Liver (tissue), 3 donors: ENCODE results near the gene ARHGEF10L.

Experiments used
- GABPA ChIP-seq, 2 donors: IDR thresholded peaks in 1 of 2; conservative IDR thresholded peaks in 1 of 2; 2 replicates each; pipeline ENCODE4 v1.6.1; 2016; ENCODE audit warnings: antibody characterized with exemption in 2 of 2, mild to moderate bottlenecking in 1 of 2, moderate library complexity in 1 of 2
- JUND ChIP-seq, 2 donors: IDR thresholded peaks; 2 replicates each; pipeline ENCODE4 v1.6.1; 2016; ENCODE audit warnings: antibody characterized with exemption in 2 of 2
- RAD21 ChIP-seq, 2 donors: IDR thresholded peaks; 2 replicates each; pipeline ENCODE4 v1.6.1; 2016; ENCODE audit warnings: antibody characterized with exemption in 2 of 2, mild to moderate bottlenecking in 2 of 2
- YY1 ChIP-seq: IDR thresholded peaks from 2 replicates; pipeline ENCODE4 v1.6.1; 2016; ENCODE audit warnings: antibody characterized with exemption, mild to moderate bottlenecking
- TF ChIP-seq, protein P1 (sequence below): fragments of 150-350 bp; IDR thresholded peaks from 2 replicates; pipeline ENCODE4 v1.5.1; 2017; ENCODE audit warnings: improper control_type of control experiment, low read depth, low read length; ENCODE audit not compliant: missing input control
- TF ChIP-seq, protein P2 (sequence below): IDR thresholded peaks from 2 replicates; pipeline ENCODE4 v1.6.1; 2016; ENCODE audit warnings: antibody characterized with exemption
- TF ChIP-seq, protein P3 (sequence below): IDR thresholded peaks from 2 replicates; pipeline ENCODE4 v1.6.1; 2016; ENCODE audit warnings: antibody characterized with exemption, mild to moderate bottlenecking
- TF ChIP-seq, protein P4 (sequence below): IDR thresholded peaks from 2 replicates; pipeline ENCODE4 v1.6.1; 2016; ENCODE audit warnings: antibody characterized with exemption
- TF ChIP-seq, protein P5 (sequence below): IDR thresholded peaks from 2 replicates; pipeline ENCODE4 v1.6.1; 2016; ENCODE audit warnings: antibody characterized with exemption
- donor health status: healthy.
- donor health status: healthy.

DNA sequence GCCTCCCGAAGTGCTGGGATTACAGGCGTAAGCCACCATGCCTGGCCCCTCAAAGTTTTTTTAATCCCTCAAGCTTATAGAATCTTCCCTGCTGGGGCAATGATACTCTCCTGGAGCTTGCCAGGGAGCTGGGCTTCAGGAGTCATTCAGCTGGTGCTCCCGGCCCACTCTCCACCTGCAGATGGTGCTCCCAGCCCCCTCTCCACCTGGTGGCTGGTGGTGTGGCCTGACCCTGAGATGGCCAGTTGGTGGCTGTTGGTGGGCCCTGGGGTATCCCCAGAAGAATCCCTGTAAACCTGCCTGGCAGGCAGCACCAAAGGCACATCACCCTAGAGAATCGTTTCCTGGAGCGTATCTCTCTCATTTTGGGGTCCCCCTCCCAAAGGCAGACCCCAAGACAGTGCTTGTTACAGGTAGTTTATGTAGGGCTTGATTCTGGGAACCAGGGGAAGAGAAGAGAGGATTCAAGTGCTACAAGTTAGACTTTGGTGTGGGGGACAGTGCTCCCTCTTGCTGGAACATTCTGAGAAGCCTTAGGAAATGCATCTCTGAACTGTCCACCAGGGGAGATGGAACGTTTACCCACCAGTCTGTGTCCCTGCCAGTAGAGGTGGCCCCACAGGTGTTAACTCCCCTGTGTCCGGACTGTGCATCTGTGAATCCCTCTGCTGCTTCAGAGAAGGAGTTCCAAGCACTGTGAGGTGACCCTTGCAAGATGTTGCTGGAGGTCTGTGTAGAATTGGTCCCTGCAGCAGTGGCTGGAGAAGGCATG lies 186.5 kb downstream of the ARHGEF10L start:
- TF ChIP-seq, protein P1, sequence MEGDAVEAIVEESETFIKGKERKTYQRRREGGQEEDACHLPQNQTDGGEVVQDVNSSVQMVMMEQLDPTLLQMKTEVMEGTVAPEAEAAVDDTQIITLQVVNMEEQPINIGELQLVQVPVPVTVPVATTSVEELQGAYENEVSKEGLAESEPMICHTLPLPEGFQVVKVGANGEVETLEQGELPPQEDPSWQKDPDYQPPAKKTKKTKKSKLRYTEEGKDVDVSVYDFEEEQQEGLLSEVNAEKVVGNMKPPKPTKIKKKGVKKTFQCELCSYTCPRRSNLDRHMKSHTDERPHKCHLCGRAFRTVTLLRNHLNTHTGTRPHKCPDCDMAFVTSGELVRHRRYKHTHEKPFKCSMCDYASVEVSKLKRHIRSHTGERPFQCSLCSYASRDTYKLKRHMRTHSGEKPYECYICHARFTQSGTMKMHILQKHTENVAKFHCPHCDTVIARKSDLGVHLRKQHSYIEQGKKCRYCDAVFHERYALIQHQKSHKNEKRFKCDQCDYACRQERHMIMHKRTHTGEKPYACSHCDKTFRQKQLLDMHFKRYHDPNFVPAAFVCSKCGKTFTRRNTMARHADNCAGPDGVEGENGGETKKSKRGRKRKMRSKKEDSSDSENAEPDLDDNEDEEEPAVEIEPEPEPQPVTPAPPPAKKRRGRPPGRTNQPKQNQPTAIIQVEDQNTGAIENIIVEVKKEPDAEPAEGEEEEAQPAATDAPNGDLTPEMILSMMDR, result no peak
- TF ChIP-seq, protein P2, sequence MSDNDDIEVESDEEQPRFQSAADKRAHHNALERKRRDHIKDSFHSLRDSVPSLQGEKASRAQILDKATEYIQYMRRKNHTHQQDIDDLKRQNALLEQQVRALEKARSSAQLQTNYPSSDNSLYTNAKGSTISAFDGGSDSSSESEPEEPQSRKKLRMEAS, result no peak
- TF ChIP-seq RAD21 (IDR thresholded peaks at IDR 0.05), result no peak
- TF ChIP-seq, protein P3, sequence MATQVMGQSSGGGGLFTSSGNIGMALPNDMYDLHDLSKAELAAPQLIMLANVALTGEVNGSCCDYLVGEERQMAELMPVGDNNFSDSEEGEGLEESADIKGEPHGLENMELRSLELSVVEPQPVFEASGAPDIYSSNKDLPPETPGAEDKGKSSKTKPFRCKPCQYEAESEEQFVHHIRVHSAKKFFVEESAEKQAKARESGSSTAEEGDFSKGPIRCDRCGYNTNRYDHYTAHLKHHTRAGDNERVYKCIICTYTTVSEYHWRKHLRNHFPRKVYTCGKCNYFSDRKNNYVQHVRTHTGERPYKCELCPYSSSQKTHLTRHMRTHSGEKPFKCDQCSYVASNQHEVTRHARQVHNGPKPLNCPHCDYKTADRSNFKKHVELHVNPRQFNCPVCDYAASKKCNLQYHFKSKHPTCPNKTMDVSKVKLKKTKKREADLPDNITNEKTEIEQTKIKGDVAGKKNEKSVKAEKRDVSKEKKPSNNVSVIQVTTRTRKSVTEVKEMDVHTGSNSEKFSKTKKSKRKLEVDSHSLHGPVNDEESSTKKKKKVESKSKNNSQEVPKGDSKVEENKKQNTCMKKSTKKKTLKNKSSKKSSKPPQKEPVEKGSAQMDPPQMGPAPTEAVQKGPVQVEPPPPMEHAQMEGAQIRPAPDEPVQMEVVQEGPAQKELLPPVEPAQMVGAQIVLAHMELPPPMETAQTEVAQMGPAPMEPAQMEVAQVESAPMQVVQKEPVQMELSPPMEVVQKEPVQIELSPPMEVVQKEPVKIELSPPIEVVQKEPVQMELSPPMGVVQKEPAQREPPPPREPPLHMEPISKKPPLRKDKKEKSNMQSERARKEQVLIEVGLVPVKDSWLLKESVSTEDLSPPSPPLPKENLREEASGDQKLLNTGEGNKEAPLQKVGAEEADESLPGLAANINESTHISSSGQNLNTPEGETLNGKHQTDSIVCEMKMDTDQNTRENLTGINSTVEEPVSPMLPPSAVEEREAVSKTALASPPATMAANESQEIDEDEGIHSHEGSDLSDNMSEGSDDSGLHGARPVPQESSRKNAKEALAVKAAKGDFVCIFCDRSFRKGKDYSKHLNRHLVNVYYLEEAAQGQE, result no peak
- no peak for TF ChIP-seq JUND (IDR thresholded peaks at IDR 0.05)
- no peak for TF ChIP-seq YY1
- TF ChIP-seq, protein P4, sequence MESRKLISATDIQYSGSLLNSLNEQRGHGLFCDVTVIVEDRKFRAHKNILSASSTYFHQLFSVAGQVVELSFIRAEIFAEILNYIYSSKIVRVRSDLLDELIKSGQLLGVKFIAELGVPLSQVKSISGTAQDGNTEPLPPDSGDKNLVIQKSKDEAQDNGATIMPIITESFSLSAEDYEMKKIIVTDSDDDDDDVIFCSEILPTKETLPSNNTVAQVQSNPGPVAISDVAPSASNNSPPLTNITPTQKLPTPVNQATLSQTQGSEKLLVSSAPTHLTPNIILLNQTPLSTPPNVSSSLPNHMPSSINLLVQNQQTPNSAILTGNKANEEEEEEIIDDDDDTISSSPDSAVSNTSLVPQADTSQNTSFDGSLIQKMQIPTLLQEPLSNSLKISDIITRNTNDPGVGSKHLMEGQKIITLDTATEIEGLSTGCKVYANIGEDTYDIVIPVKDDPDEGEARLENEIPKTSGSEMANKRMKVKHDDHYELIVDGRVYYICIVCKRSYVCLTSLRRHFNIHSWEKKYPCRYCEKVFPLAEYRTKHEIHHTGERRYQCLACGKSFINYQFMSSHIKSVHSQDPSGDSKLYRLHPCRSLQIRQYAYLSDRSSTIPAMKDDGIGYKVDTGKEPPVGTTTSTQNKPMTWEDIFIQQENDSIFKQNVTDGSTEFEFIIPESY, result no peak
- TF ChIP-seq GABPA (IDR thresholded peaks at IDR 0.05 in 1 of 2, conservative IDR thresholded peaks at IDR 0.05 in 1 of 2), result no peak
- TF ChIP-seq, protein P5, sequence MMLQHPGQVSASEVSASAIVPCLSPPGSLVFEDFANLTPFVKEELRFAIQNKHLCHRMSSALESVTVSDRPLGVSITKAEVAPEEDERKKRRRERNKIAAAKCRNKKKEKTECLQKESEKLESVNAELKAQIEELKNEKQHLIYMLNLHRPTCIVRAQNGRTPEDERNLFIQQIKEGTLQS, result no peak
